ENCODE measurements around the gene ITLN2. TPM values are rescaled to one million over a fixed set of nuclear protein-coding genes. Genes with fewer than 3 reads are reported as not detected.

The ITLN2 gene
- total RNA-seq, 1 experiment from 2014 or later: 2.4 TPM

DNA sequence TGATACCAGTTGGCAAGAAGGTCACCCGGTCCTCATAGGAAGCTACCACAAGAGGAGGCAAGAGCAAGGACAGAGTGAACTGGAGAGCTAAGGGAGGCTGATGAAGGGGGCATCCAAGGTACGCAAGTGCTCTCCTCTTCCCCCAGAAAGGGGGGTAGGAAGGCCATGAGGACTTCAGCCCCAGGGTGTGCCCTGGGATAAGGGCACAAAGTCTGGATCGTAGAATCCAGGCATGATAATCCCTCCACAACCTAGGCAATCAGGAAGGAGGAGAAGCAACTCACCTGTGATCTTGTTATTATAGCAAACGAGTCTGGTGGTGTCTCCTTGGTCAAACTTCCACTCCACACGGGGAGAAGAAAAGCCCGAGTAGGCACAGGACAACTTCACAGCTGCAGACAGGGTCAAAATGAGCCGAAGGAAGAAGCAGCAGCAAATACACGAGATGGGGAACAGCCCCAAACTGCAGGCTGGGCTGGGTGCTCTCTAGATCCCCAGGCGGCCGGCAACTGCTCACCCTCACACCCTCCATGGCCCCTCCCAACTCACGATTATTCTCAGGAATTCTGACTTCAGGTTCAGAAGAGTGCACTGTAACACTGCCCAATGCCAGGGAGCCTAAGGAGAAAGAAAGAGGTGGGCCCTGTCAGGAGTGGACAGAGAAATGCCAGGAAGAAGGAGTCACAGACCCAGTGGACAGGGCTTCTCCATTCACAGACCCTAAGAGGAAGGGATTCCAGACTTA, 46.3 kb upstream of the ITLN2 start:
- H2BK20ac ChIP-seq (ENCODE audit: low read depth, low read length, poor library complexity, severe bottlenecking): no peak overlapping the region
- no peak overlapping the region for H2BK15ac ChIP-seq (ENCODE audit: low read depth, low read length)
- no peak overlapping the region for H2BK5ac ChIP-seq (ENCODE audit: insufficient read length, low read length)
- H3K4me3 Mint-ChIP-seq: peak overlapping the region in 1 of 2 experiments; percentile 7; a peak in 1 of 5 replicates
- H3K9me3 Mint-ChIP-seq: no peaks in the 10 kb centered on the region
- no peak overlapping the region for H2AK5ac ChIP-seq (ENCODE audit: insufficient read length, low read length)
- no peaks in the 10 kb centered on the region for H3K27me3 ChIP-seq (ENCODE audit: insufficient read depth, low read length)
- no peaks in the 10 kb centered on the region for H3K4me1 ChIP-seq (ENCODE audit: insufficient read depth, low read length)
- peak overlapping the region in 1 of 3 experiments; percentile 39; a peak in 1 of 7 replicates for H3K27ac Mint-ChIP-seq
- no peak overlapping the region for H4K8ac ChIP-seq (replicated peaks; ENCODE audit: insufficient read length, low read depth, low read length)
- H3K4ac ChIP-seq (ENCODE audit: low read depth, low read length): no peak overlapping the region
- H3K4me1 Mint-ChIP-seq: peaks cover 3% of the 10 kb centered on the region in 2 experiments; a peak in 1 of 4 replicates
- TF ChIP-seq CTCF (conservative IDR thresholded peaks at IDR 0.05): no peak
- H3K79me1 ChIP-seq (ENCODE audit: insufficient read depth, low read depth, low read length, poor library complexity, severe bottlenecking): no peaks in the 10 kb centered on the region
- no peaks in the 10 kb centered on the region for H3K9me3 ChIP-seq (ENCODE audit: control insufficient read depth, low read depth, low read length)
- H2BK12ac ChIP-seq (ENCODE audit: insufficient read length, low read depth, low read length): no peak overlapping the region
- H4K91ac ChIP-seq (ENCODE audit: insufficient read length, low read depth, low read length): no peak overlapping the region
- no peak overlapping the region for H3K18ac ChIP-seq (ENCODE audit: insufficient read length, low read depth, low read length)
- H3K36me3 Mint-ChIP-seq (ENCODE audit: insufficient read depth in 1 of 3, low read depth in 3 of 3): peaks cover 29 to 62% (median 60%) of the 10 kb centered on the region in 3 experiments; a peak in 6 of 7 replicates
- H3K4me2 ChIP-seq (ENCODE audit: insufficient read depth, insufficient read length, low read length): no peak overlapping the region
- no peak for DNase-seq
- no peak overlapping the region for H3K27ac ChIP-seq (ENCODE audit: insufficient read length, low read depth, low read length)
- no peak overlapping the region for H2BK120ac ChIP-seq (ENCODE audit: low read depth, low read length, poor library complexity, severe bottlenecking)
- no CpG with 5 or more reads among the region's 11 CpGs for WGBS (ENCODE audit: extremely low coverage, insufficient read length, low lambda C conversion rate)
- no peak overlapping the region for H3K14ac ChIP-seq (ENCODE audit: insufficient read depth, low read length)
- no peak overlapping the region for H2AFZ ChIP-seq (ENCODE audit: low read length)
- H3K56ac ChIP-seq (ENCODE audit: insufficient read length, low read depth, low read length): no peak overlapping the region
- H3K79me2 ChIP-seq (ENCODE audit: insufficient read depth, low read length): peaks cover 3% of the 10 kb centered on the region; the same call in 1 of the 2 replicates
- H3K27me3 Mint-ChIP-seq (ENCODE audit: low read depth): no peaks in the 10 kb centered on the region
- H3K23ac ChIP-seq (ENCODE audit: insufficient read length, low read depth, low read length): no peak overlapping the region
- H3K23me2 ChIP-seq (ENCODE audit: insufficient read length, low read depth, low read length, poor library complexity, severe bottlenecking): no peaks in the 10 kb centered on the region
- H3T11ph ChIP-seq (ENCODE audit: low read length): no peak overlapping the region
- H4K5ac ChIP-seq (ENCODE audit: insufficient read length, low read depth, low read length): no peak overlapping the region
- peaks cover 3% of the 10 kb centered on the region for H4K20me1 ChIP-seq (ENCODE audit: control insufficient read depth, insufficient read depth, insufficient read length)
- H3K9ac ChIP-seq (ENCODE audit: extremely low read depth, insufficient read length, low read length): no peak overlapping the region
